Heart right ventricle (tissue), 16 donors: ENCODE measurements around the gene RAB11FIP3. TPM values are rescaled to one million over a fixed set of nuclear protein-coding genes. Genes with fewer than 3 reads are reported as not detected.

Experiments
- ATAC-seq, 8 donors: fragments of 200-7000 bp; cut with Tn5 transposase; one replicate each; pipeline ENCODE4 v1.9.1; 2020; ENCODE audit warnings: mild to moderate bottlenecking in 8 of 8, moderate library complexity in 8 of 8, moderate number of reproducible peaks in 1 of 8
- DNase-seq, 2 donors: peaks; one replicate each; pipeline ENCODE4 v3.0.0-alpha.2; 2020
- H3K27ac ChIP-seq, 10 donors: fragments of 200-600 bp; sonication (generic) in 2 of 10; one replicate each; pipeline versions ENCODE4 v1.5.0 to v1.8.0; 2020 to 2022; ENCODE audit warnings: mild to moderate bottlenecking in 3 of 10
- H3K27me3 ChIP-seq, 7 donors: fragments of 200-600 bp; one replicate each; pipeline ENCODE4 v1.8.0; 2021 to 2022; ENCODE audit warnings: mild to moderate bottlenecking in 2 of 7
- H3K36me3 ChIP-seq, 9 donors: fragments of 200-600 bp; sonication (generic) in 1 of 9; one replicate each; pipeline versions ENCODE4 v1.5.0 to v1.8.0; 2020 to 2022; ENCODE audit warnings: mild to moderate bottlenecking in 2 of 9
- H3K4me1 ChIP-seq, 9 donors: fragments of 200-600 bp; sonication (generic) in 1 of 9; one replicate each; pipeline versions ENCODE4 v1.5.0 to v1.8.0; 2020 to 2022; ENCODE audit warnings: mild to moderate bottlenecking in 4 of 9
- H3K4me3 ChIP-seq, 10 donors: fragments of 200-600 bp; sonication (generic) in 2 of 10; one replicate each; pipeline versions ENCODE4 v1.5.0 to v1.8.0; 2020 to 2022; ENCODE audit warnings: mild to moderate bottlenecking in 7 of 10, moderate library complexity in 2 of 10
- H3K9me3 ChIP-seq, 11 donors: fragments of 200-600 bp in 10 of 11; sonication (generic) in 2 of 11; one replicate each; pipeline versions ENCODE4 v1.5.0 to v1.8.0; 2013 to 2022; ENCODE audit warnings: mild to moderate bottlenecking in 2 of 11, control low read depth in 1 of 11, moderate library complexity in 1 of 11
- CTCF ChIP-seq, 9 donors: fragments of 200-600 bp; sonication (generic) in 2 of 9; IDR thresholded peaks; one replicate each; pipeline versions ENCODE4 v1.5.0 to v1.8.0; 2021 to 2022; ENCODE audit warnings: antibody characterized with exemption in 9 of 9, mild to moderate bottlenecking in 5 of 9, moderate library complexity in 1 of 9
- WGBS, 2 donors: extraction: QIAGEN DNeasy Blood & Tissue Kit; methylation state at CpG; one replicate each; pipeline ENCODE4 v1.1.7; 2013; ENCODE audit warnings: inconsistent platforms in 1 of 2; 5-methylcytosine and 5-hydroxymethylcytosine counted together
- intact Hi-C, 10 donors: fragments of 100-400 bp; cut with DNase I; formaldehyde crosslinking; loops; one replicate each; pipeline versions ENCODE4 v1.11.1 to v1.14.2; 2022
- polyA plus RNA-seq, 2 donors: library from polyadenylated mRNA; stranded (reverse); fragments of 200-250 nt; gene quantifications; one replicate each; pipeline ENCODE4 v1.2.3, GENCODE V29; 2013
- total RNA-seq, 10 donors: library from RNA; stranded (reverse); fragmentation: NEBNext Ultra II Directional in 3 of 10; extraction: Animal tissue kit (Norgen Biotek cat#: 25700) in 3 of 10; gene quantifications; one replicate each; pipeline versions ENCODE4 v1.2.1 to v1.2.4, GENCODE V29; 2021 to 2023
- donor health status: Arrhythmogenic right ventricular cardiomyopathy.
- donor health status: ischemic (EF 13 %, LVEDD 7.1; RV severe dilation, severe dysfunction).
- donor health status: healthy with polysubstance abuse.
- donor health status: DM: no; HTN: yes; CAD: no.
- donor health status: DM: no; HTN: no; CAD: no.
- donor health status: ischemic (EF 25% LVEDD 6.9; RV normal size, moderate dysfunction).
- donor health status: ischemic (EF 25% LVEDD 5.7; RV mildly dilated, moderate dysfunction).
- donor health status: healthy.
- donor health status: DM: yes; HTN: yes; CAD: no.
- donor health status: Ischemic cardiomyopathy.
- donor health status: ischemic (EF 35%, LVEDD 5.7; RV mildly dilated, moderate dysfunction).
- donor health status: nonischemic (EF 11% LVEDD 7.7; RV severe dilation, severe dysfunction).
- donor health status: DM: yes; HTN: yes; CAD: no.
- donor health status: PGD.
- donor health status: ischemic (EF 29% LVEDD 5.4; RV normal size, mild dysfunction).
- donor health status: nonischemic (EF 23%, LVEDD 6.1; RV moderate dilation, normal function).

RAB11FIP3 gene
- total and polyA plus RNA-seq, 12 donors: 16.6 to 40.3 (median 29.1) TPM

DNA sequence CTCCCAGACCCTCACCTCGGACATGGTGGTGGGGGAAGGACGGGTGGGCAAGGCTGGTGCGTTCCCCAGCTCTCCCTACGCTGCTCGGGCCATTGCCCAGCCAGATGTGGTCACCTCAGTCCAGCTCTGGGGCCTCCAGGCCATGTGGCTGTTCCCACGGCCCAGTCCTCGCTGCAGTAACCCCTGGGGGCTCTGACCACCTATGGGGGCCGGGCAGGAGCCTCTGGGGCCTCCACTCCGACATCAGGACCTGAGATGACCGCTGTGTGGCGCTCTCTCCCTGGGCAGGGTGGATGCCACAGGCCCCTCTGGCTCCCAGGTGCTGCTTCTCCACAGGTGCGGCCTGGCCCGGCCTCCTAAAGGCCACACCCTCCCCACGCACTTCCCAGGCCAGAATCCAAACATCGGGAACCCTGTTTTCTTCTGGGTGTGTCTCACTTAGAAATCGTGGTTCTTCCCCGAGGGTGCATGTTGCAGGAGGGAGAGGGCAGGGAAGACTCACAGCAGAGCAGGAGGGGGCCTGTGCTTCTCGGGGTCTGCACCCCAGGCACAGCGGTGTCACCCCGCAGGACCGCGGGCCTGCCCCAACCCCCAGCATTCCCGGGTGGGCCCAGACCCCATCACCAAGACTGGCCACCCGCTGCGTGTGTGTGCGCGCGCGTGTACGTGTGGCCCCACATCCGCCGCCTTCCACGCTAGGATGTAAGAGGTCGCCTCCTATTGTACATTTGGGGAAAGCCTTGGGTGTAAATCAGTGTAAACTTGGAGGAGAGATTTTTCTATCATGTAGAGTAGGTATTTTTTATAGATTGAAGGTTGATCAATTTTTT, 96.1 kb downstream of the RAB11FIP3 start:
- Histone ChIP-seq H3K4me1 (peaks cover 6 to 23% (median 16%) of the 10 kb centered on the region in 9 donors), H3K36me3 (peaks cover 0 to 47% (median 13%) of the 10 kb centered on the region in 9 donors), H3K27ac (no peak overlapping the region), H3K27me3 (no peaks in the 10 kb centered on the region), H3K9me3 (no peaks in the 10 kb centered on the region), H3K4me3 (no peak overlapping the region)
- no peak for TF ChIP-seq CTCF (IDR thresholded peaks at IDR 0.05)
- ATAC-seq (no peak), DNase-seq (peak in 1 of 2 donors; percentile 9)
- intact Hi-C loops: no loop called here
- 82 to 83% methylated on average over 34 of the region's 34 CpGs for WGBS, 2 donors

DNA sequence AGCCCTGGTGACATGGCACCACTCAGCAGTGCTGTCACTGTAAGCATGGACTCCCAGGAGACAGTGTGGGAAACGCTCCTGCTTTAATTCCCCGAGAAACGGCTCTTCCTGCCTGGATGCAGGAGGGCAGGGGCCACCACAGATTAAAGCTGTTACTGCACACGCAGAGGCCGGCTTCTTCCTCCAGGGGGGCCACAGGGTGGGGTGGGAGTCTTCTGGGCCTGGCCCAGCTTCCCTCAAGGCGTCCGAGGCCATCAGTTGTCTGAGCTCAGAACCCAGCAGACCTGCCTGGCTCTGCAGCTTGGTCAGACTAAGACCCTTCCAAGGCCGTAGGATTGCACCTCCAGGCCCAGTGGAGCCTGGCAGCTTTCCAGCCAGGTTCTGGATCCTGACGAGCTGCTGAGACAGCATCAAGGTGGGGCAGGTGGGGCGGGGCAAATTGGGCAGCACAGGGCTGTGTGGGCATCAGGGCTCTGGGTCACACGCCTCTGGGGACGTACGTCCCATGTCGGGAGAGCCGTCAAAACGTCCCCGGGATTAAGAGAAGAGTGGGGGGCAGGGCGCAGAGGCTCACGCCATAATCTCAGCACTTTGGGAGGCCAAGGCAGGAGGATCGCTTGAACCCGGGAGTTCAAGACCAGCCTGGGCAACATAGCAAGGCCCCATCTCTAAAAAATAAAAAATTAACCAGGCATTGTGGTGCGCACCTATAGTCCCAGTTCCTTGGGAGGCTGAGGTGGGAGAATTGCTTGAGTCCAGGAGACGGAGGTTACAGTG, 97.1 kb downstream of the RAB11FIP3 start:
- no peak for ATAC-seq
- DNase-seq: peak in 1 of 2 donors; percentile 16
- Histone ChIP-seq H3K27me3 (no peaks in the 10 kb centered on the region), H3K36me3 (peaks cover 0 to 38% (median 11%) of the 10 kb centered on the region in 9 donors), H3K27ac (no peak overlapping the region), H3K4me1 (peaks cover 6 to 25% (median 18%) of the 10 kb centered on the region in 9 donors), H3K4me3 (no peak overlapping the region), H3K9me3 (no peaks in the 10 kb centered on the region)
- intact Hi-C loops: no loop called here
- TF ChIP-seq CTCF (IDR thresholded peaks at IDR 0.05): no peak
- WGBS, 2 donors: 72 to 74% methylated on average over 23 of the region's 23 CpGs

DNA sequence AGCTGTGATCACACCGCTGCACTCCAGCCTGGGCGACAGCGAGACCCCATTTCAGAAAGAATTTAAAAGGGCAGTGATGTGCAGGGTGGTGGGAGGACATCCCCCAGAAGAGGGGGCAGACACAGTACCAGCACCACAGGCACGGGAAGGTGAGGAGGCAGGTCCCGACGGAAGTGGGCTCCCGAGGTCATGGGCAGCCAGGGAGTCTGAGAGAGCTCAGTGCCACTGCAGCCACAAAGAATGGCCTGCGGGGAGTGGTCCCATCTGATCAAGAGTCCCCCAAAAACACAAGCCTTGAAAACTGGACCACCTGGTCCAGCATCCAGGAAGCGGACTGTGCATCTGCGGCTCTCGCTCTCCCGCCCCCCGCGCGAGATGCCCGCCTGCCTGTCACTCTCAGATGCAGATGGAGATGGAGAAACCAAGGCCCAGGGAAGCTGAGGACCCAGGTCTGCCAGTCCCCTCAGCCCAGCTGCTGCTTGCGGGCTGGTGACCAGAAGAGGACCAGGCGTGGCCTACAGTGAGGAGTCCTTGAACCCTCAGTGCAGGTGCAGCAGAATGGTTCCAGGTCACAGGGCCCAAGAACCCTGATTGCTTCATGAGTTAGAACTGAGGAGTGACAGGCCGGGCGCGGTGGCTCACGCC, 97.8 kb downstream of the RAB11FIP3 start:
- Histone ChIP-seq H3K4me1 (peaks cover 6 to 25% (median 19%) of the 10 kb centered on the region in 9 donors), H3K27me3 (no peaks in the 10 kb centered on the region), H3K36me3 (peaks cover 0 to 32% (median 11%) of the 10 kb centered on the region in 9 donors), H3K4me3 (no peak overlapping the region), H3K27ac (no peak overlapping the region), H3K9me3 (no peaks in the 10 kb centered on the region)
- TF ChIP-seq CTCF (IDR thresholded peaks at IDR 0.05): no peak
- DNase-seq: peak in 1 of 2 donors; percentile 13
- intact Hi-C loops: no loop called here
- WGBS, 2 donors: 92 to 93% methylated on average over 22 of the region's 22 CpGs
- ATAC-seq: no peak
